A549 (cell line): ENCODE data around the gene CDYL2. TPM values are rescaled to one million over a fixed set of nuclear protein-coding genes. Genes with fewer than 3 reads are reported as not detected.

Experiments used
- ATAC-seq, 2 experiments: fragments of 200-7000 bp in 1 of 2; fragments of >200 bp in 1 of 2; cut with Nextera tagmentation in 1 of 2; cut with Tn5 transposase in 1 of 2; 3 replicates each; pipeline versions ENCODE4 v1.8.0 to v1.9.1; 2018 to 2020; ENCODE audit warnings: mild to moderate bottlenecking in 1 of 2, moderate library complexity in 1 of 2
- CTCF ChIA-PET: fragments of 300-600 bp; sonication (Branson Sonifier 250); formaldehyde crosslinking; extraction: SDS; loops from one replicate; lab custom pipeline; 2021; ENCODE audit warnings: antibody characterized with exemption, inconsistent platforms; lab: Yijun Ruan, JAX
- POLR2A ChIA-PET: fragments of 350-600 bp; formaldehyde crosslinking; extraction: SDS; loops from one replicate; lab custom pipeline; 2021; ENCODE audit warnings: antibody characterized with exemption, inconsistent platforms; lab: Yijun Ruan, JAX
- DNase-seq, 2 experiments: peaks; one replicate each; pipeline versions ENCODE4 v3.0.0 to v3.0.0-alpha.2; 2011 to 2016; ENCODE audit warnings: low read depth in 1 of 2, low spot score in 1 of 2
- FAIRE-seq: peaks from 2 replicates; lab custom pipeline; 2011; peaks lifted over from hg19 to GRCh38; lab: Jason Lieb, UNC
- H3K27ac ChIP-seq, 2 experiments: fragments of >200 bp; sonication (Bioruptor Twin); formaldehyde crosslinking; 3 replicates each; pipeline ENCODE4 v1.5.1; 2016 to 2017
- H3K4me1 ChIP-seq: fragments of >200 bp; sonication (Bioruptor Twin); formaldehyde crosslinking; 3 replicates; pipeline ENCODE4 v1.6.1; 2016
- H3K4me2 ChIP-seq: fragments of >200 bp; sonication (Bioruptor Twin); formaldehyde crosslinking; 3 replicates; pipeline ENCODE4 v1.6.1; 2016
- H3K4me3 ChIP-seq: fragments of >200 bp; sonication (Bioruptor Twin); formaldehyde crosslinking; 3 replicates; pipeline ENCODE4 v1.5.1; 2016
- H3K9me3 ChIP-seq: fragments of >200 bp; sonication (Bioruptor Twin); formaldehyde crosslinking; 3 replicates; pipeline ENCODE4 v1.6.1; 2016
- CBX2 ChIP-seq: fragments of 200-600 bp; sonication (generic); IDR thresholded peaks from 2 replicates; pipeline ENCODE4 v1.6.1; 2016; ENCODE audit warnings: low read depth, mild to moderate bottlenecking, borderline replicate concordance
- CHD2 ChIP-seq: fragments of 150-350 bp; IDR thresholded peaks from 2 replicates; pipeline ENCODE4 v1.6.1; 2014; ENCODE audit warnings: low read length; ENCODE audit not compliant: partially characterized antibody
- E2F6 ChIP-seq: IDR thresholded peaks from 2 replicates; pipeline ENCODE4 v1.6.1; 2012; ENCODE audit warnings: low read depth, borderline replicate concordance
- EHF ChIP-seq: fragments of 250-450 bp; sonication (Bioruptor Pico); IDR thresholded peaks from 2 replicates; pipeline ENCODE4 v1.5.0; 2020; ENCODE audit warnings: mild to moderate bottlenecking
- EHMT2 ChIP-seq: fragments of 200-600 bp; sonication (generic); IDR thresholded peaks from 2 replicates; pipeline ENCODE4 v1.6.1; 2016; ENCODE audit warnings: antibody characterized with exemption, low read depth, mild to moderate bottlenecking, moderate library complexity
- ELK1 ChIP-seq: fragments of 150-350 bp; IDR thresholded peaks from 2 replicates; pipeline ENCODE4 v1.6.1; 2014; ENCODE audit warnings: low read depth, mild to moderate bottlenecking, low read length
- EP300 ChIP-seq, 2 experiments: fragments of >200 bp; sonication (Bioruptor Twin); formaldehyde crosslinking; IDR thresholded peaks; 2 replicates in 1 of 2; 3 replicates in 1 of 2; pipeline ENCODE4 v1.6.1; 2016 to 2017
- FOSB ChIP-seq: fragments of 250-450 bp; sonication (Bioruptor Pico); IDR thresholded peaks from 2 replicates; pipeline ENCODE4 v1.5.0; 2020; ENCODE audit warnings: mild to moderate bottlenecking, moderate library complexity
- FOSL2 ChIP-seq, 2 experiments: fragments of 450-650 bp in 1 of 2; fragments of >200 bp in 1 of 2; sonication (Bioruptor Twin) in 1 of 2; formaldehyde crosslinking; IDR thresholded peaks; 2 replicates each; pipeline versions ENCODE4 v1.5.0 to v1.6.1; 2016 to 2020; ENCODE audit warnings: mild to moderate bottlenecking in 1 of 2, moderate library complexity in 1 of 2
- GATA3 ChIP-seq: IDR thresholded peaks from 2 replicates; pipeline ENCODE4 v1.6.1; 2012; ENCODE audit warnings: borderline replicate concordance
- HEYL ChIP-seq: fragments of 250-450 bp; sonication (Bioruptor Pico); IDR thresholded peaks from 2 replicates; pipeline ENCODE4 v1.8.0; 2021; ENCODE audit warnings: mild to moderate bottlenecking, moderate library complexity
- HMGXB4 ChIP-seq: fragments of 250-450 bp; sonication (Bioruptor Pico); IDR thresholded peaks from 2 replicates; pipeline ENCODE4 v1.5.0; 2021; ENCODE audit warnings: mild to moderate bottlenecking, moderate library complexity, borderline replicate concordance
- MYC ChIP-seq: IDR thresholded peaks from 2 replicates; pipeline ENCODE4 v1.6.1; 2012; ENCODE audit warnings: mild to moderate bottlenecking, inconsistent platforms, low read length, improper control_type of control experiment, borderline replicate concordance
- NR3C1 ChIP-seq: fragments of >200 bp; sonication (Bioruptor Twin); formaldehyde crosslinking; IDR thresholded peaks from 3 replicates; pipeline ENCODE4 v1.6.1; 2017
- PBX3 ChIP-seq: IDR thresholded peaks from 2 replicates; pipeline ENCODE4 v1.6.1; 2012
- REST ChIP-seq: fragments of 200-600 bp; sonication (generic); IDR thresholded peaks from 2 replicates; pipeline ENCODE4 v1.6.1; 2016; ENCODE audit warnings: antibody characterized with exemption, mild to moderate bottlenecking, moderate library complexity
- USF2 ChIP-seq: fragments of 450-650 bp; IDR thresholded peaks from 2 replicates; pipeline ENCODE4 v1.6.1; 2014; ENCODE audit warnings: antibody characterized with exemption
- WGBS: methylation state at CpG from one replicate; pipeline ENCODE4 v1.1.6; 2017; ENCODE audit errors: missing lambda C conversion rate; 5-methylcytosine and 5-hydroxymethylcytosine counted together
- polyA plus RNA-seq, 4 experiments: library from polyadenylated mRNA; depleted of rRNA in 3 of 4; stranded (reverse); fragments of >200 nt; fragmentation: RNase III in 1 of 4; extraction: RNeasy Plus Mini Kit Qiagen cat#74134 plus additional on column Dnase treatment in 1 of 4; gene quantifications; 2 replicates in 3 of 4; 3 replicates in 1 of 4; pipeline ENCODE4 v1.2.3, GENCODE V29; 2011 to 2017

CDYL2 gene
- polyA plus RNA-seq, 2 of the 4 experiments (the other 2 are of a cell fraction): 0.05 to 0.10 TPM

- H3K4me3 ChIP-seq: no peak overlapping the region
- TF ChIP-seq REST (no peak), USF2 (no peak), ELK1 (no peak), EP300 (IDR thresholded peaks at IDR 0.05) (no peak), E2F6 (no peak), MYC (no peak), PBX3 (no peak), FOSB (CRISPR knock-in tag) (no peak), GATA3 (no peak), HMGXB4 (CRISPR knock-in tag) (no peak), CHD2 (no peak)
- DNase-seq: no peak
- 27% methylated on average over 4 of the region's 4 CpGs for WGBS
- ChIA-PET CTCF (interaction anchor here (1.1 kb wide), 1 partner anchor 46 kb away, joined by 3 read pairs; no protein-coding TSS in a partner anchor), POLR2A (no interaction called here)
- no peaks in the 10 kb centered on the region for H3K4me1 ChIP-seq
- H3K9me3 ChIP-seq: no peaks in the 10 kb centered on the region
- H3K27ac ChIP-seq: no peak overlapping the region
- no peak for FAIRE-seq
- H3K4me2 ChIP-seq: no peak overlapping the region
- no peak for ATAC-seq
Measured at GRCh38 chr16:80665356-80665755, 139.0 kb downstream of the CDYL2 start.

GRCh38 chr16:80664786-80665185 is 139.6 kb downstream of the CDYL2 start:
- DNase-seq (no peak), ATAC-seq (no peak), FAIRE-seq (no peak)
- no peak overlapping the region for H3K4me2 ChIP-seq
- TF ChIP-seq EP300 (IDR thresholded peaks at IDR 0.05) (no peak), NR3C1 (no peak), MYC (no peak), EHF (CRISPR knock-in tag) (no peak), HEYL (CRISPR knock-in tag) (no peak), CBX2 (no peak), ELK1 (no peak), EHMT2 (no peak), FOSL2 (IDR thresholded peaks at IDR 0.05) (no peak), FOSL2 (CRISPR knock-in tag; IDR thresholded peaks at IDR 0.05) (no peak)
- no peak overlapping the region for H3K4me3 ChIP-seq
- POLR2A ChIA-PET: no interaction called here
- no peaks in the 10 kb centered on the region for H3K4me1 ChIP-seq
- no peak overlapping the region for H3K27ac ChIP-seq
- 0 out of 3 replicates have a peak, but pooled peaks cover 2% of the 10 kb centered on the region for H3K9me3 ChIP-seq
- CTCF ChIA-PET: interaction anchor here (1.1 kb wide), 1 partner anchor 45 kb away, joined by 3 read pairs; no protein-coding TSS in a partner anchor
- 1% methylated on average over 2 of the region's 2 CpGs for WGBS
